Liver (tissue), 3 donors: ENCODE measurements around the gene HPD.

Experiments
- GABPA ChIP-seq, 2 donors: IDR thresholded peaks in 1 of 2; conservative IDR thresholded peaks in 1 of 2; 2 replicates each; pipeline ENCODE4 v1.6.1; 2016; ENCODE audit warnings: antibody characterized with exemption in 2 of 2, mild to moderate bottlenecking in 1 of 2, moderate library complexity in 1 of 2
- JUND ChIP-seq, 2 donors: IDR thresholded peaks; 2 replicates each; pipeline ENCODE4 v1.6.1; 2016; ENCODE audit warnings: antibody characterized with exemption in 2 of 2
- RAD21 ChIP-seq, 2 donors: IDR thresholded peaks; 2 replicates each; pipeline ENCODE4 v1.6.1; 2016; ENCODE audit warnings: antibody characterized with exemption in 2 of 2, mild to moderate bottlenecking in 2 of 2
- REST ChIP-seq: IDR thresholded peaks from 2 replicates; pipeline ENCODE4 v1.6.1; 2016; ENCODE audit warnings: antibody characterized with exemption, mild to moderate bottlenecking
- RXRA ChIP-seq, 2 donors: IDR thresholded peaks; 2 replicates each; pipeline ENCODE4 v1.6.1; 2017 to 2018; ENCODE audit warnings: antibody characterized with exemption in 2 of 2, mild to moderate bottlenecking in 1 of 2
- SP1 ChIP-seq: IDR thresholded peaks from 2 replicates; pipeline ENCODE4 v1.6.1; 2018; ENCODE audit warnings: antibody characterized with exemption, mild to moderate bottlenecking
- TAF1 ChIP-seq: conservative IDR thresholded peaks from 2 replicates; pipeline ENCODE4 v1.6.1; 2016; ENCODE audit warnings: antibody characterized with exemption, mild to moderate bottlenecking
- YY1 ChIP-seq: IDR thresholded peaks from 2 replicates; pipeline ENCODE4 v1.6.1; 2016; ENCODE audit warnings: antibody characterized with exemption, mild to moderate bottlenecking
- TF ChIP-seq, protein P1 (sequence below): fragments of 150-350 bp; IDR thresholded peaks from 2 replicates; pipeline ENCODE4 v1.5.1; 2017; ENCODE audit warnings: improper control_type of control experiment, low read depth, low read length; ENCODE audit not compliant: missing input control
- TF ChIP-seq, protein P2 (sequence below): IDR thresholded peaks from 2 replicates; pipeline ENCODE4 v1.6.1; 2016; ENCODE audit warnings: antibody characterized with exemption
- donor health status: healthy.
- donor health status: healthy.

DNA sequence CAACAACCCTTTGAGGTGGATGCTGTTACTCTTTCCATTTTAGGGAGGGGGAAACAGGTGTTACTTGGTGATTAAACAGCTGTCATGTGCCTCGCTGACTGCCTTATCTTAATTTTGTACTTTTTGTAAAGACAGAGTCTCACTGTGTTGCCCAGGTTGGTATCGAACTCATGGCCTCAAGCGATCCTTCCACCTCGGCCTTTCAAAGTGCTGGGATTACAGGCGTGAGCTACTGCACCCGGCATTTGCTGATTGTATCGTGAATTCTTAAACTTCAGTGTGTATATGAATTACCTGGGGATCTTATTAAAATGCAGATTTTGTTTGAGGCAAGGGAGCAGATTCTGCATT is 30.6 kb upstream of the HPD start:
- TF ChIP-seq RXRA (IDR thresholded peaks at IDR 0.05): no peak
- TF ChIP-seq, protein P1, sequence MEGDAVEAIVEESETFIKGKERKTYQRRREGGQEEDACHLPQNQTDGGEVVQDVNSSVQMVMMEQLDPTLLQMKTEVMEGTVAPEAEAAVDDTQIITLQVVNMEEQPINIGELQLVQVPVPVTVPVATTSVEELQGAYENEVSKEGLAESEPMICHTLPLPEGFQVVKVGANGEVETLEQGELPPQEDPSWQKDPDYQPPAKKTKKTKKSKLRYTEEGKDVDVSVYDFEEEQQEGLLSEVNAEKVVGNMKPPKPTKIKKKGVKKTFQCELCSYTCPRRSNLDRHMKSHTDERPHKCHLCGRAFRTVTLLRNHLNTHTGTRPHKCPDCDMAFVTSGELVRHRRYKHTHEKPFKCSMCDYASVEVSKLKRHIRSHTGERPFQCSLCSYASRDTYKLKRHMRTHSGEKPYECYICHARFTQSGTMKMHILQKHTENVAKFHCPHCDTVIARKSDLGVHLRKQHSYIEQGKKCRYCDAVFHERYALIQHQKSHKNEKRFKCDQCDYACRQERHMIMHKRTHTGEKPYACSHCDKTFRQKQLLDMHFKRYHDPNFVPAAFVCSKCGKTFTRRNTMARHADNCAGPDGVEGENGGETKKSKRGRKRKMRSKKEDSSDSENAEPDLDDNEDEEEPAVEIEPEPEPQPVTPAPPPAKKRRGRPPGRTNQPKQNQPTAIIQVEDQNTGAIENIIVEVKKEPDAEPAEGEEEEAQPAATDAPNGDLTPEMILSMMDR: no peak
- TF ChIP-seq RAD21 (IDR thresholded peaks at IDR 0.05): no peak
- no peak for TF ChIP-seq YY1
- no peak for TF ChIP-seq TAF1
- no peak for TF ChIP-seq JUND (IDR thresholded peaks at IDR 0.05)
- TF ChIP-seq SP1: no peak
- TF ChIP-seq, protein P2, sequence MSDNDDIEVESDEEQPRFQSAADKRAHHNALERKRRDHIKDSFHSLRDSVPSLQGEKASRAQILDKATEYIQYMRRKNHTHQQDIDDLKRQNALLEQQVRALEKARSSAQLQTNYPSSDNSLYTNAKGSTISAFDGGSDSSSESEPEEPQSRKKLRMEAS: no peak
- TF ChIP-seq GABPA (IDR thresholded peaks at IDR 0.05 in 1 of 2, conservative IDR thresholded peaks at IDR 0.05 in 1 of 2): no peak
- no peak for TF ChIP-seq REST
